Fibroblast of lung (primary cell): Measurements from ENCODE around the gene RBPJL. TPM values are rescaled to one million over a fixed set of nuclear protein-coding genes. Genes with fewer than 3 reads are reported as not detected.

Experiments
- DNase-seq, 2 donors: peaks; one replicate each; pipeline versions ENCODE4 v3.0.0 to v3.0.0-alpha.2; 2010; ENCODE audit warnings: low read depth in 2 of 2
- H2AFZ ChIP-seq: 2 replicates; pipeline ENCODE4 v1.5.1; 2012; ENCODE audit warnings: low read length, control low read depth, inconsistent platforms
- H3K27ac ChIP-seq: 2 replicates; pipeline ENCODE4 v1.5.1; 2011; ENCODE audit warnings: low read length, control low read depth; ENCODE audit not compliant: insufficient read depth
- H3K27me3 ChIP-seq: 2 replicates; pipeline ENCODE4 v1.5.1; 2011; ENCODE audit warnings: mild to moderate bottlenecking, low read length; ENCODE audit not compliant: control insufficient read depth, insufficient read depth
- H3K36me3 ChIP-seq: 2 replicates; pipeline ENCODE4 v1.5.1; 2011; ENCODE audit warnings: low read length; ENCODE audit not compliant: control insufficient read depth, insufficient read depth
- H3K4me1 ChIP-seq: 2 replicates; pipeline ENCODE4 v1.5.1; 2011; ENCODE audit warnings: low read length; ENCODE audit not compliant: control insufficient read depth, insufficient read depth; ENCODE audit errors: extremely low read depth
- H3K4me2 ChIP-seq: 2 replicates; pipeline ENCODE4 v1.5.1; 2011; ENCODE audit warnings: low read length, control low read depth; ENCODE audit not compliant: insufficient read depth; ENCODE audit errors: extremely low read depth
- H3K4me3 ChIP-seq, 4 experiments: fragments of 200-600 bp in 1 of 4; sonication (generic) in 1 of 4; replicated peaks in 1 of 4; 2 replicates each; pipeline ENCODE4 v1.5.1; 2011 to 2016; ENCODE audit warnings: low read length in 4 of 4, low read depth in 3 of 4, mild to moderate bottlenecking in 3 of 4, control low read depth in 2 of 4, inconsistent platforms in 1 of 4, mixed read lengths in 1 of 4; ENCODE audit not compliant: insufficient read depth in 1 of 4; ENCODE audit errors: control extremely low read depth in 1 of 4
- H3K79me2 ChIP-seq: 2 replicates; pipeline ENCODE4 v1.5.1; 2012; ENCODE audit warnings: mild to moderate bottlenecking, low read length, inconsistent platforms; ENCODE audit not compliant: control insufficient read depth, insufficient read depth
- H3K9ac ChIP-seq: 2 replicates; pipeline ENCODE4 v1.5.1; 2011; ENCODE audit warnings: mild to moderate bottlenecking, low read length, control low read depth; ENCODE audit not compliant: insufficient read depth
- H3K9me3 ChIP-seq: 2 replicates; pipeline ENCODE4 v1.5.1; 2012; ENCODE audit warnings: low read depth, low read length; ENCODE audit not compliant: control insufficient read depth, insufficient read depth
- H4K20me1 ChIP-seq: 2 replicates; pipeline ENCODE4 v1.5.1; 2011; ENCODE audit warnings: low read length; ENCODE audit not compliant: control insufficient read depth, insufficient read depth; ENCODE audit errors: extremely low read depth
- CTCF ChIP-seq, 2 donors: IDR thresholded peaks in 1 of 2; conservative IDR thresholded peaks in 1 of 2; 1 replicate in 1 of 2; 2 replicates in 1 of 2; pipeline ENCODE4 v1.5.1; 2011 to 2012; ENCODE audit warnings: low read length in 2 of 2, control low read depth in 1 of 2, inconsistent platforms in 1 of 2, low read depth in 1 of 2, mild to moderate bottlenecking in 1 of 2
- EZH2 ChIP-seq: IDR thresholded peaks from 2 replicates; pipeline ENCODE4 v1.5.1; 2012; ENCODE audit warnings: low read length, control low read depth, mild to moderate bottlenecking; ENCODE audit errors: missing control alignments
- polyA plus RNA-seq, 2 donors: library from polyadenylated mRNA; depleted of rRNA in 1 of 2; stranded (reverse) in 1 of 2; unstranded in 1 of 2; fragments of >200 nt; gene quantifications; 2 replicates each; pipeline ENCODE4 v1.2.1, GENCODE V29; 2011 to 2012; ENCODE audit warnings: missing spikeins in 1 of 2
- total RNA-seq: library from RNA; depleted of rRNA; stranded (reverse); fragments of >200 nt; gene quantifications from 2 replicates; pipeline ENCODE4 v1.2.1, GENCODE V29; 2014

The RBPJL gene
- total and polyA plus RNA-seq, 2 donors (not counting 1 experiment from before 2014, with no cell fraction given), result not detected

- peaks cover 14% of the 10 kb centered on the region for H3K79me2 ChIP-seq
- TF ChIP-seq EZH2 (no peak), CTCF (conservative IDR thresholded peaks at IDR 0.05 in 1 of 2, IDR thresholded peaks at IDR 0.05 in 1 of 2; ENCODE audit: low read depth in 1 of 2, low read length in 2 of 2) (no peak)
- H3K4me3 ChIP-seq, result no peak overlapping the region
- H4K20me1 ChIP-seq, result no peaks in the 10 kb centered on the region
- peaks cover 6% of the 10 kb centered on the region for H3K36me3 ChIP-seq
- H3K9me3 ChIP-seq, result no peaks in the 10 kb centered on the region
- no peak overlapping the region for H3K4me2 ChIP-seq
- DNase-seq, result no peak
- H3K4me1 ChIP-seq, result peaks cover 25% of the 10 kb centered on the region
- no peak overlapping the region for H2AFZ ChIP-seq
- no peaks in the 10 kb centered on the region for H3K27me3 ChIP-seq
- H3K9ac ChIP-seq, result no peak overlapping the region
- H3K27ac ChIP-seq, result no peak overlapping the region
These were observed 55.2 kb downstream of the RBPJL start for GRCh38 chr20:45361793-45362192.

GRCh38 chr20:45362804-45363610 is 56.4 kb downstream of the RBPJL start, which contains the start of gene SYS1:
Gene SYS1 (plus strand): TSS chr20:45363156. CDS start chr20:45363532, 376 bp downstream.
- peaks cover 19% of the 10 kb centered on the region for H3K4me1 ChIP-seq
- peak within 1 kb of the TSS; percentile 92 for H3K4me2 ChIP-seq
- H3K4me3 ChIP-seq, result peak within 1 kb of the TSS; percentile 71 to 92 (median 88)
- peaks cover 14% of the 10 kb centered on the region for H3K79me2 ChIP-seq
- TF ChIP-seq CTCF (conservative IDR thresholded peaks at IDR 0.05 in 1 of 2, IDR thresholded peaks at IDR 0.05 in 1 of 2; ENCODE audit: low read depth in 1 of 2, low read length in 2 of 2), result peak; percentile 80 to 88
- no peak for TF ChIP-seq EZH2
- peak within 1 kb of the TSS; percentile 99 for H3K9ac ChIP-seq
- no peaks in the 10 kb centered on the region for H3K9me3 ChIP-seq
- peak within 1 kb of the TSS; percentile 98 for H3K27ac ChIP-seq
- H3K27me3 ChIP-seq, result no peaks in the 10 kb centered on the region
- no peaks in the 10 kb centered on the region for H4K20me1 ChIP-seq
- H2AFZ ChIP-seq, result peak within 1 kb of the TSS; percentile 97
- H3K36me3 ChIP-seq, result peaks cover 13% of the 10 kb centered on the region
- peak; percentile 96 to 99 for DNase-seq

GRCh38 chr20:45363611-45364492 is 57.2 kb downstream of the RBPJL start:
- Histone ChIP-seq H3K4me2 (peak overlapping the region; percentile 92), H2AFZ (peak overlapping the region; percentile 97), H3K27me3 (no peaks in the 10 kb centered on the region), H3K4me3 (peak overlapping the region; percentile 71 to 92 (median 88)), H3K36me3 (peaks cover 16% of the 10 kb centered on the region), H3K4me1 (peaks cover 12% of the 10 kb centered on the region), H3K9ac (peak overlapping the region; percentile 99), H3K9me3 (no peaks in the 10 kb centered on the region), H4K20me1 (no peaks in the 10 kb centered on the region), H3K27ac (peak overlapping the region; percentile 98), H3K79me2 (peaks cover 14% of the 10 kb centered on the region)
- DNase-seq, result no peak
- TF ChIP-seq CTCF (conservative IDR thresholded peaks at IDR 0.05 in 1 of 2, IDR thresholded peaks at IDR 0.05 in 1 of 2; ENCODE audit: low read depth in 1 of 2, low read length in 2 of 2) (no peak), EZH2 (no peak)
